Measurements from ENCODE around the gene ABHD2.
A peak's percentile ranks its signal among the peaks of the same experiment; 100 is the strongest.

Gene ABHD2

DNA sequence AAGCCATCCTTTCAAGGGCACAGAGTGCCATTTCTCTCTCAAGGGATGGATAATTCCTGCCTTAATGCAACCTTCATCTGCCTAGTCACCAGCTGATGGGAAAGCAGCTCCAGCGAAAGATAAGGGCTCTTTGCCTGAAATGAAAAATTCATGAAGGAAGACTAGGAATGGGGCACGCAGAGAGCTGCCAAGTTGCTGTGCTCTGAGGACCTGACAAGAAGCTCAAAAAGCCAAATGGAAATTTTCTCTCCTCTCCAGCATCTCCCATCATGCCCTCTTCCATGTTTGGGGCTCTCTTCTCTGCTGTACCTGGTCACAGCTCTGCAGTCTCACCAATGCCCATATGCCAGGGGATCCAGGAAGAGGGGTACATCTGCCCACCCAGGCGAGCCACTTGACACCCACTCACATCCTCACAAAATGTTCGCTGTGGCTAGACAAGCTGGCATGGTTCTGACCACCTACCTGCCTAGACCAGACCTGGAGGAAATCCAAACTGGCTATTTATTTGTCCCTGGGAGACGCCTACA lies 29.3 kb upstream of the ABHD2 start:
- no peak overlapping the region for H3K27ac Mint-ChIP-seq (ENCODE audit: low read depth)
- H3K36me3 Mint-ChIP-seq (ENCODE audit: insufficient read depth) = no peaks in the 10 kb centered on the region
- peaks cover 11% of the 10 kb centered on the region for H3K27me3 Mint-ChIP-seq
- H3K9me3 Mint-ChIP-seq = no peaks in the 10 kb centered on the region
- H3K4me3 Mint-ChIP-seq = no peak overlapping the region
- no peak for DNase-seq (ENCODE audit: low spot score in 2 of 2)
- H3K4me1 Mint-ChIP-seq = no peaks in the 10 kb centered on the region
- no peak for ATAC-seq (replicated peaks; ENCODE audit: extremely low read depth, poor library complexity, severe bottlenecking)

DNA sequence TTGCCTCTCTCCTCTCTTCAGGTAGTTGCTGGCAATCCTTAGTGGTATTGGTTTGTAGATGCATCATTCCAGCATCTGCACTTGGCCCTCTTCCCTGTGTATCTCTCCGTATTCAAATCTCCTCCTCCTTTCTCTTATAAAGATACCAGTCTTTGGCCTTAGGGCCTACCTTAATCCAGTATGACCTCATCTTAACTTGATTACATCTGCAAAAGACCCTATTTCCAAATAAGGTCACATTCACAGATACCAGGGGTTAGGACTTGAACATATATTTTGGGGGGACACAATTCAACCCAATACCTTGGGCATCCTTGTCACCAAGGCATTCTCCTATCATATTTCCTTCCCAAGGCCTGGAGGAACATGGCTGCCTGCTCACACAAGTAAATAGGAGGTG lies 22.0 kb upstream of the ABHD2 start:
- DNase-seq (ENCODE audit: low spot score in 2 of 2) = no peak
- no peaks in the 10 kb centered on the region for H3K36me3 Mint-ChIP-seq (ENCODE audit: insufficient read depth)
- H3K27me3 Mint-ChIP-seq = no peaks in the 10 kb centered on the region
- peaks cover 13% of the 10 kb centered on the region for H3K9me3 Mint-ChIP-seq
- no peak overlapping the region for H3K27ac Mint-ChIP-seq (ENCODE audit: low read depth)
- no peaks in the 10 kb centered on the region for H3K4me1 Mint-ChIP-seq
- ATAC-seq (replicated peaks; ENCODE audit: extremely low read depth, poor library complexity, severe bottlenecking) = no peak
- H3K4me3 Mint-ChIP-seq = no peak overlapping the region

DNA sequence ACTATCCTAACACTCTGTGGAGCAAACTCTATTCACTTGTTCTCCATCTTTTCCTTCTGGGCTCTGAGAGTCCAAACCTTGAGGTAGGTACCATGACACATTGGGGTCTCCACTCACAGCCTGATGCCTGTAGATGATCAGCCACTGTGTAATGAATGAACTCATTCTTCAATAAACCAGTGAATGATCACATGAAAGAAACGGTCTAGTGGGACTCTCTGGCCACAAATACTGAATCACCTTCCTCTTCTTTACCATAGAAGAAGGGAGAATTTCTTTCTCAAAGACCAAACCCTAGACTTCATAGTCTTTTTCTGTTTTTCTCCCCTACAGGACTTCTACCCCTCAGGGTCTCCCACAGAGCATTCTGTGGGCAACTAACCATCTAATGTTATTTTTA lies 20.5 kb upstream of the ABHD2 start:
- H3K27ac Mint-ChIP-seq (ENCODE audit: low read depth) = peak overlapping the region; percentile 26
- peaks cover 13% of the 10 kb centered on the region for H3K9me3 Mint-ChIP-seq
- DNase-seq (ENCODE audit: low spot score in 2 of 2) (no peak), ATAC-seq (replicated peaks; ENCODE audit: extremely low read depth, poor library complexity, severe bottlenecking) (no peak)
- H3K4me1 Mint-ChIP-seq = no peaks in the 10 kb centered on the region
- no peak overlapping the region for H3K4me3 Mint-ChIP-seq
- no peaks in the 10 kb centered on the region for H3K36me3 Mint-ChIP-seq (ENCODE audit: insufficient read depth)
- H3K27me3 Mint-ChIP-seq = no peaks in the 10 kb centered on the region

DNA sequence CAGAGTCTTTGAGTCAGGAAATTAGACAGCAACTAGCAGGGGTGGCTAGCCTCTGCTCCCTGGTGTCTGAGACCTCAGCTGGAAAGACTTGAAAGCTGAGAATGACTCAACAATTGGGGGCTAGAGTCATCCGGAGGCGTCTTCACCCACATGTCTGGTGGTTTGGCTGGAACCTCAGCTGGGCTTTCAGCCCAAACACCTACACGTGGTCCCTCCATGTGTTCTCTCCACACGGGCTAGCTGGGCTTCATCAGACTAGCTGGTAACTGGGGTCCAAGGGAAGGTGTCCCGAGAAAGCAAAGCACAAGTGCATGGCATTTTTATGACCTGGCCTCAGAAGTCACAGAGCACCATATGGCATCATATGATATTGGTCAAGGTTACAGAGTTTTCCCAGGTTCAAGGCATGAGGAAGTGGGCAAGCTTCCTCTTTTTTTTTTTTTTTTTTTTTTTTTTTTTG lies 19.9 kb upstream of the ABHD2 start:
- Mint-ChIP-seq H3K4me3 (no peak overlapping the region), H3K27me3 (no peaks in the 10 kb centered on the region), H3K4me1 (no peaks in the 10 kb centered on the region), H3K9me3 (peaks cover 13% of the 10 kb centered on the region), H3K36me3 (ENCODE audit: insufficient read depth) (no peaks in the 10 kb centered on the region), H3K27ac (ENCODE audit: low read depth) (no peak overlapping the region)
- DNase-seq (ENCODE audit: low spot score in 2 of 2) = no peak
- no peak for ATAC-seq (replicated peaks; ENCODE audit: extremely low read depth, poor library complexity, severe bottlenecking)

DNA sequence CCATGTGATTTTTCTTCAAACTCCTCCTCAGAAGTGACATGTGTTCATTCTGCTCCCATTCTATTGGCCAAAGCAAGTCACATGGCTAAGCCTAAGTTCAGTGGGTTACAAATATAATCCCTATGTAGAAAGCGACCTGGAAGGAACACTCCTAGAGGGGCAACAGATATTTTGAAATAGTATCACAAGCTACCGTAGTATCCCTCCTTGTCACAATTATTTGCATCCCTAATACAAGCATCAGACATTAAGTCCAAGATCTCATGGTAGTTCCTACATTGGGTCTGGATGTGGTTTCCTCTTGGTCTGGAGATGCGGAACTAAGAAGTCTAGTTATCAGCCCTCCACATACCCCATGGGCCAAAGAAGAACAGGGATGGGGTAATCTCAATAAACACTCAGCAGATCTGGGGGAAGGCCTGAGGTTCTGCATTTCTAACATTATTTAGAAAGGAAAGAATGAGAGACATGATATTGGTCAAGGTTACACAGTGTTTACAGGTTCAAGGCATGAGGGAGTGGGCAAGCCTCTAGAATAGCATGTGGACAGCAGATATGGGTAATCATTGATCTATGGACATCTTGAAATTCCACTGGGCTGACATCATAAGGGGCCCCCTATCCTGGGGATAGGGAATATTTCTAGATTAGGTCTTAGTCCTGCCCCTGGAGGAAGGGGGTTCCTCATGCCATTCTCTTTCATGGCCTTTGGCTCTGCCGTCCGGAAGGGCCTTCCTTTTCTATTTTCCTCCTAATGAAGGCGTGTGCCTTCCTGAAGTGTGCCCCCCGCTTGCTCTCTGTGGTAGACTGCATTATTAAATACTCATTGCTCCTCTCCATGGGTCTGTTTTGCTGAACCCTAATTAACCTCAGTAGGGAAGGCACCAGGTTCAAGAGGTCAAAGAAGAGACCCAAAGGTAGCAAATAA lies 17.8 kb upstream of the ABHD2 start:
- Mint-ChIP-seq H3K4me3 (no peak overlapping the region), H3K27ac (ENCODE audit: low read depth) (no peak overlapping the region), H3K4me1 (no peaks in the 10 kb centered on the region), H3K9me3 (peaks cover 13% of the 10 kb centered on the region), H3K36me3 (ENCODE audit: insufficient read depth) (no peaks in the 10 kb centered on the region), H3K27me3 (no peaks in the 10 kb centered on the region)
- no peak for ATAC-seq (replicated peaks; ENCODE audit: extremely low read depth, poor library complexity, severe bottlenecking)
- no peak for DNase-seq (ENCODE audit: low spot score in 2 of 2)

DNA sequence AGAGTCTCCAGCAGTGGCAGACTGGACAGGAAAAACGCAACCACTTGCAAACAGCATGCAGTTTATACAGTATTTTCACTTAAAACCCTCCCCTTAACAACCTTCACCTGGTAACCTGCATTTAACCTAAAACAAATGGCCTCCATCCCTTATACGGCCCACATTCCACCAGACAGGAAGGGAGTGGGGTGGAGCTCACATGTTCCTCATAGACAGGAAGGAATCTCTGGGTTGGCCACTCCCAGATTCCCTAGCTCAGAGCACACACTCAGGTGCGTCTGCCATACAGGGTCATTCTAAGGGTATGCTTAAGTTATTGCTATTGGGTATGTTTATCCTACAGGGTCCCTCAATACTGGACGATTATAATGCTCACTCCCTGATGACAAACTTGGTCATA lies 16.8 kb upstream of the ABHD2 start:
- H3K4me3 Mint-ChIP-seq = no peak overlapping the region
- H3K36me3 Mint-ChIP-seq (ENCODE audit: insufficient read depth) = no peaks in the 10 kb centered on the region
- ATAC-seq (replicated peaks; ENCODE audit: extremely low read depth, poor library complexity, severe bottlenecking) (no peak), DNase-seq (ENCODE audit: low spot score in 2 of 2) (no peak)
- no peak overlapping the region for H3K27ac Mint-ChIP-seq (ENCODE audit: low read depth)
- no peaks in the 10 kb centered on the region for H3K27me3 Mint-ChIP-seq
- H3K9me3 Mint-ChIP-seq = peaks cover 13% of the 10 kb centered on the region
- H3K4me1 Mint-ChIP-seq = no peaks in the 10 kb centered on the region

DNA sequence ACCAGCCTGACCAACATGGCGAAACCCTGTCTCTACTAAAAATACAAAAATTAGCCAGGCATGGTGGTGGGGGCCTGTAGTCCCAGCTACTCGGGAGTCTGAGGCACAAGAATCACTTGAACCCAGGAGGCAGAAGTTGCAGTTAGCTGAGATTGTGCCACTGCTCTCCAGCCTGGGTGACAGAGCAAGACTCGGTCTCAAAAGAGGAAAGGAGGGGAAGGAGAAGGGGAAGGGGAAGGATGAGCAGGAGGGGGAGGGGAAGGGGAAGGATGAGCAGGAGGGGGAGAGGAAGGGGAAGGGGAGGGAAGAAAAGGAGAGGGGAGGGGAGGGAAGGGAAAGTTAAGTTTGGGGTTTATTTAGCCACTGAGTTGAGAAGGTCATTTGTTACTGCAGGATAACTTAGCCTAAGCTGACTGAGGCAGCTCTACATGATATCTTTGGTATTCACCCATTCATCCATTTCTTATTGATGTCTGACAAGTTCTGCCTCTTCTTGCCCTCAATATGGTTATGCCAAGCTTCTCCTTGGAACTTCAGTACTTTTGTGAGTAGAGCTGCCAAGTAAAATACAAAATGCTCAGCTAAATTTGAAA lies 15.9 kb upstream of the ABHD2 start:
- no peak for ATAC-seq (replicated peaks; ENCODE audit: extremely low read depth, poor library complexity, severe bottlenecking)
- H3K4me3 Mint-ChIP-seq = no peak overlapping the region
- H3K27me3 Mint-ChIP-seq = no peaks in the 10 kb centered on the region
- no peaks in the 10 kb centered on the region for H3K36me3 Mint-ChIP-seq (ENCODE audit: insufficient read depth)
- DNase-seq (ENCODE audit: low spot score in 2 of 2) = no peak
- H3K27ac Mint-ChIP-seq (ENCODE audit: low read depth) = no peak overlapping the region
- no peaks in the 10 kb centered on the region for H3K4me1 Mint-ChIP-seq
- peaks cover 6% of the 10 kb centered on the region for H3K9me3 Mint-ChIP-seq

DNA sequence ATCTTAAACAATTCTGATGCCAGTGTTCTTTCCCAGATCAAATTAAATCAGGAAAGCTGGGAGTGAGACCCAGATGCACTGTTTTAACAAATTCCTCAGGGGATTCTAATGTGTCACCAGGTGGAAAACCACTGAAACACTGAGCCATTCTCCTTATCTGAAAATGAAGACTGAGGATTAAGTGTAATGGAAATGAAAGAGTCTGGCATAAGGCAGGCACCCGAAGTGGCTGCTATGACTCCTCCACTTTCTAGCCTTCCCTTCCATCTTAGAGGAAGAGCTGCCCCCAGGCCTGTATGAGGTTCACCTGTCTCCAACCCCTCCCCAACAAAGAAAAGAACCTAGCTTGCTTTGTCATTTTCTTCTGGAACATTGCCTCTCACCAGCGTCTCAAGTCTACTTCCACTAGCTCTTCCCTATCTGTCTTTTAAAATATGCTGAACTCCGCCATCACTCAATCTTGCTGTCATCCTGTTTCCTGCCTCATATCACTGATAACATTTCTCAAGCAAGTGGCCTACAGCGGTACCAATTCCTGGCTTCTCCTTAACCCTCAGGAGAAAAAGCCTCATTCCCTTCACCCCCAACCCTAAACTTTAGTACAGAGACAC lies 13.7 kb upstream of the ABHD2 start:
- Mint-ChIP-seq H3K4me3 (no peak overlapping the region), H3K9me3 (no peaks in the 10 kb centered on the region), H3K27me3 (no peaks in the 10 kb centered on the region), H3K27ac (ENCODE audit: low read depth) (no peak overlapping the region), H3K36me3 (ENCODE audit: insufficient read depth) (no peaks in the 10 kb centered on the region), H3K4me1 (no peaks in the 10 kb centered on the region)
- ATAC-seq (replicated peaks; ENCODE audit: extremely low read depth, poor library complexity, severe bottlenecking) (no peak), DNase-seq (ENCODE audit: low spot score in 2 of 2) (no peak)

DNA sequence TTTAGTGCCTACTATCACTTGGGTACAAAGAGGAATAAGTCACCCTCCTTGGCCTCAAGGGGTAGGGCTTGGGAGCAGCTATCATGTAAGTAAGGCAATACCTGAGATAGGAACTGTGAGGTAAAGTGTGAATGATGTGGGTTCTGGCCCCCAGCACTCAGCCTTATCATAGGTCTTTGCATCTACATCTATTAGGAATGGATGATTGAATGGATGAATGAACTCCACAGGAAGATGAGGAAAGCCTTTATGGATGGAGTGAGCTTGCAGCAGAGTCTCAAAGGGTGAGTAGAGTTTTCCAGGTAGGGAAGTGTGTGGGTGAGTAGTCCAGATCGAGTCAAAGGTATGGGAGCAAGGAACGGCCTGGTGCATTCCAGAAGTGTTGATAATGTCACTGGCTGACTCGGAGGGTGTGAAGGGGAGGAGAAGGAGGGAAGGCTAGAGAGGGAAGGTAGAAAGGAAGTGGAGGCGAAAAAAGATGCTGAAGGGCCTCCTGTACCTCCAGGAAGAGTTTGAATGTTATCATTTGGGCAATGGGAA lies 13.1 kb upstream of the ABHD2 start:
- no peaks in the 10 kb centered on the region for H3K27me3 Mint-ChIP-seq
- no peaks in the 10 kb centered on the region for H3K9me3 Mint-ChIP-seq
- DNase-seq (ENCODE audit: low spot score in 2 of 2) (no peak), ATAC-seq (replicated peaks; ENCODE audit: extremely low read depth, poor library complexity, severe bottlenecking) (no peak)
- no peaks in the 10 kb centered on the region for H3K4me1 Mint-ChIP-seq
- no peak overlapping the region for H3K27ac Mint-ChIP-seq (ENCODE audit: low read depth)
- no peaks in the 10 kb centered on the region for H3K36me3 Mint-ChIP-seq (ENCODE audit: insufficient read depth)
- H3K4me3 Mint-ChIP-seq = no peak overlapping the region

DNA sequence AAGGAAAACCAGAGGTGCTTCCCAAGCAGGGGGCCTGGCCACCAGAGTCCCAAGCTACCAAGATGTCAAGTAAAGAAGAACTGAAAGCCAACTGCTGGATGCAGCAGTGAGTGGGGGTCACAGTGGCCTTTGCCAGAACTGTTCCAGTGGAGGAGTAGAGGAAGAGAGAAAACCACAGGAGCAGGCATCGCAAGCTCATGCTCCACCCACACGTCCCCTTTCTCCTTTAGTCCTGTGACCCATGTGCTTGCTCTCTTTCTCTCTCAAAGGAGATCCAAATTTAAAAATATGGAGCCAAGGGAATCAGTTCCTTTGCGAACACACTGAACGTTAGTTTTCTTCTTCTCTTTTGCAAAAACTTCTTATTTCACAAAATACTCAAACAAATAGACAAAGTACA lies 12.4 kb upstream of the ABHD2 start:
- Mint-ChIP-seq H3K9me3 (no peaks in the 10 kb centered on the region), H3K4me3 (no peak overlapping the region), H3K27ac (ENCODE audit: low read depth) (no peak overlapping the region), H3K27me3 (no peaks in the 10 kb centered on the region), H3K36me3 (ENCODE audit: insufficient read depth) (no peaks in the 10 kb centered on the region), H3K4me1 (no peaks in the 10 kb centered on the region)
- DNase-seq (ENCODE audit: low spot score in 2 of 2) = no peak
- no peak for ATAC-seq (replicated peaks; ENCODE audit: extremely low read depth, poor library complexity, severe bottlenecking)

DNA sequence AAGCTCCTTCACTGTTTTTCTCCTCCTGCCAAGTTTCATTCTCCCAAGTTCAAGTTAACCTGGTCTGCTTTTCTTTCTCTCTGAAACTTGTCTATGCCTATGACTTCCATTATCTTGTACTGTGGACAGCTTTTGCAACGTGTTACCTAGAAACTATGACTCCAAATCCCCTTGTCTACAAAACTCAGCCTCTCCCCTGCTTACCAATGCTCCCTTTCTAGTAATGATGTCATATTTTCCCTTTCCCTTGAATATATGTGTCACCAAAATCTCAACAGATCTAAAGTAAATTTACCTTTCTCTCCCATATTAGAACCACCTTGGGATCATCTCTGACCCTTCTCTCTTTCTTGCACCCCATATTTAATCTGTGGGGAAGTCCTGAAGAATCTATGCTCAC lies 10.5 kb upstream of the ABHD2 start:
- no peak overlapping the region for H3K4me3 Mint-ChIP-seq
- no peaks in the 10 kb centered on the region for H3K36me3 Mint-ChIP-seq (ENCODE audit: insufficient read depth)
- no peaks in the 10 kb centered on the region for H3K9me3 Mint-ChIP-seq
- ATAC-seq (replicated peaks; ENCODE audit: extremely low read depth, poor library complexity, severe bottlenecking) = no peak
- no peaks in the 10 kb centered on the region for H3K4me1 Mint-ChIP-seq
- H3K27me3 Mint-ChIP-seq = no peaks in the 10 kb centered on the region
- DNase-seq (ENCODE audit: low spot score in 2 of 2) = no peak
- no peak overlapping the region for H3K27ac Mint-ChIP-seq (ENCODE audit: low read depth)

DNA sequence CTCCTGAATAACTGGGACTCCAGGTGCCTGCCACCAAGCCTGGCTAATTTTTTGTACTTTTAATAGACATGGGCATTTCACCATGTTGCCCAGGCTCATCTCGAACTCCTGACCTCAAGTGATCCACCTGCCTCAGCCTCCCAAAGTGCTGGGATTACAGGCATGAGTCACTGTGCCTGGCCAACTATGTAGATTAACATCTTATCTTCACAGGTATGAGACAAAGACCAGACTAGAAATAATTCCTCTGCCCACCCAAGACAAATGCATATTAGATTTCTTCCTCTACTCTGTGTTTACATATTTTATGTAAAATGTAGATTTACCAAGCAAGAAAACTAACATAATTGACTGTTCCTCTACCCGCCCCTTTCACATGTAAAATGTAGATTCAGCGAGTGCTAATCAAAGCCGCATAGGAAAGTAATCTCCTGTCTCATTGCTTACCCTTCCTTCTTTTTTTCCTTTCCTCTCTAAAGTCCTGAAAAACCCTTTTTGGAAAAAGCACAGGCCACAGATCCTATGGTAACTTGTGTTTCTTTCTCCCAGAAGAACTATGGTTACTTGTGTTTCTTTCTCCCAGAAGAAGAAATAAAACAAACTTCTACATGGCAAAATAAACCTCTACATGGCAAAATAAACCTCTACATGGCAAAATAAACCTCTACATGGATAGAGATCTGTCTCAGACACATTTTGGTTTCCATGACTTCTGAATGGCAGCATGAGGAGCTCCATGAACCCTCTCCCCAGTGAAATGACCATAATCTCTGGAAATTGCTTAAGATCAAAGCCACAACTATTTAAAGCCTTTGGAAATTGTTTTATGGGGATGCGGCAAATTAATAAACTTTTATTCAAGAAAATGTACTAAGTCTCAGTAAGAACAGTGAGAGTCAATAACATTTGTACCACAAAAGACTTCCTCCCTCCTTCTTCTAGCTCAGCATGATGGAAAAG lies 9.1 kb upstream of the ABHD2 start:
- no peaks in the 10 kb centered on the region for H3K27me3 Mint-ChIP-seq
- DNase-seq (ENCODE audit: low spot score in 2 of 2) (no peak), ATAC-seq (replicated peaks; ENCODE audit: extremely low read depth, poor library complexity, severe bottlenecking) (no peak)
- no peak overlapping the region for H3K27ac Mint-ChIP-seq (ENCODE audit: low read depth)
- no peak overlapping the region for H3K4me3 Mint-ChIP-seq
- H3K9me3 Mint-ChIP-seq = no peaks in the 10 kb centered on the region
- H3K36me3 Mint-ChIP-seq (ENCODE audit: insufficient read depth) = no peaks in the 10 kb centered on the region
- no peaks in the 10 kb centered on the region for H3K4me1 Mint-ChIP-seq

All from central memory CD8-positive, alpha-beta T cell (primary cell).